Stimulated activated CD4-positive, alpha-beta T cell treated with anti-CD3 and anti-CD28 coated beads, Interleukin-12 subunit alpha, Interleukin-12 subunit beta, amount 100 ng/mL, for 48 hours (primary cell): ENCODE data around the gene ARID1A.

Source experiments
- DNase-seq, 3 donors: peaks; one replicate each; pipeline ENCODE4 v3.0.0-alpha.2; 2020; ENCODE audit warnings: low read depth in 2 of 3, low spot score in 1 of 3

Gene ARID1A

DNA sequence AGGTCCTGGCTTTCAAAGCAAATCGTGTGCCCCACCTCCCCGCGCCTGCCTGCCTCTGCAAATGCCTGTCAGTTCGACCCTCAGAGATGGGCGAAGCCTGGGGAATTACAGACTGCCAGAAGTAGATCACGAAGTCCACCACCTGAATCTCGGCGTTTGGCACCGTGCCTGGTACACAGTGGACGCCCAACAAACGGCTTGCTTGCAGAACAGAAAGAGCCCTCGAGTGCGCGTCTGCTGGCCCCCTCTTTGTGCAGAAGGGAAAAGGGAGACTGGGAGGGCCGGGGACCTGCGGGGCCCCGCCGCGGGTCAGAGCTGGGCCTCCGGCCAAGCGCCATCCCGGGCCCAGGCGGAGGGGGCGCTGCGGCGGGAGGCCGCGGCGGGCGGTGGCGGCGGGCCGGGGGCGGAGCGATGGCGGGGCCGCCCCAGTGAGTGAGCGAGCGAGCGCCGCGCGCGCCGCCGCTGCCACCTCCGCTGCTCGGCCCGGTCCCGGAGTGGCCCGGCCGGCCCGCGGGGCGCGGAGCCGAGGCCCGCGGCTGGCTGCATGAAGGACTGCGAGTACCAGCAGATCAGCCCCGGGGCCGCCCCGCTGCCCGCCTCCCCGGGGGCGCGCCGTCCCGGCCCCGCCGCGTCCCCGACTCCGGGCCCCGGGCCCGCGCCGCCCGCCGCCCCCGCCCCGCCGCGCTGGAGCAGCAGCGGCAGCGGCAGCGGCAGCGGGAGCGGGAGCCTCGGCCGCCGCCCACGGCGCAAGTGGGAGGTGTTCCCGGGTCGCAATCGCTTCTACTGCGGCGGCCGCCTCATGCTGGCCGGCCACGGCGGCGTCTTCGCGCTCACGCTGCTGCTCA, 130.7 kb downstream of the ARID1A start, which contains the start of gene ZDHHC18:
TSS of gene ZDHHC18 (plus strand) at position 428 of the 845 bp plus-strand sequence. CDS start at position 545, 117 bp downstream.
- peak in 2 of 3 donors; percentile 49 to 70 for DNase-seq

DNA sequence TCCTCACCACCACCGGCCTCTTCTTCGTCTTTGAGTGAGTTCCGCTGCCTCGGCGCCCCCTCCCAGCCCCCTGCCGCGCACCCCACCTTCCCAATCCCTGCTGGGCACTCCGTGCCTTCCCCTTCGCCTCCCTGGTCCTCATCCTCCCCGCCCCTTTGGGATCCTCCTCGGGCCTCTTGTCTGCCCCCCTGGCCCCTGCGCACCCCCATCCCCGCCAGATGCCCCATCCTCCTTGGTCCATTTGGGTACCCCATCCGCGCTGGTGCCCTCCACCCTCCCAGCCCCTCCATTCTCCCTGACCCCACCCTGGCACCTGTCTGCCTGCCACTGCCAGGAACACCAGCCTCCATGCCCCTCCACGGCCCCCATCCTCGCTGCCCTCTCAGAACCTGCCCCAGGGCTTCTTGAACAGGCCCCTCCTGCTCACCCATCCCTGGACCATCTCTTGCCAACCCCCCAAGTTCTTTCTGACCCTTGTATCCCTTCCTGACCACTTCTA, 131.3 kb downstream of the ARID1A start:
- no peak for DNase-seq

DNA sequence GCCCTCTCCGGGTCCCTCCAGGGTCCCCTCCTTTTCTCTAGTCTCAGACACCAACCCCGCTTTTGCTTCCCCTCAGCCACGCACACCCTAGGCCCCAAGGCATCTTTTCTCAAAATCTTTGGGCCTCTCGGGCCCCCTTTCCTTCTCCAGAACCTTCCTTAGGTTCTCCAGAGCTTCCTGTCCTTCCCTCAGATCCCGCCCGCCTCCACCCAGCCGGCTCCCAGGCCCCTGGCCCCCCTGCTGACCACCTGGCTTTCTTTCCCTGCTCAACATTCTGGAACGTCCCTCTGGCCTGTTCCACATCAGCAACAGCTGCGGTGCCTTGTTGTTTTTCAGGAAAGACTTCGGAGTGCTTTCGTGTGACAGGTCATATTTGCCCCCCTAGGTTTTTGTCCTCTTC, 131.8 kb downstream of the ARID1A start:
- DNase-seq: no peak

DNA sequence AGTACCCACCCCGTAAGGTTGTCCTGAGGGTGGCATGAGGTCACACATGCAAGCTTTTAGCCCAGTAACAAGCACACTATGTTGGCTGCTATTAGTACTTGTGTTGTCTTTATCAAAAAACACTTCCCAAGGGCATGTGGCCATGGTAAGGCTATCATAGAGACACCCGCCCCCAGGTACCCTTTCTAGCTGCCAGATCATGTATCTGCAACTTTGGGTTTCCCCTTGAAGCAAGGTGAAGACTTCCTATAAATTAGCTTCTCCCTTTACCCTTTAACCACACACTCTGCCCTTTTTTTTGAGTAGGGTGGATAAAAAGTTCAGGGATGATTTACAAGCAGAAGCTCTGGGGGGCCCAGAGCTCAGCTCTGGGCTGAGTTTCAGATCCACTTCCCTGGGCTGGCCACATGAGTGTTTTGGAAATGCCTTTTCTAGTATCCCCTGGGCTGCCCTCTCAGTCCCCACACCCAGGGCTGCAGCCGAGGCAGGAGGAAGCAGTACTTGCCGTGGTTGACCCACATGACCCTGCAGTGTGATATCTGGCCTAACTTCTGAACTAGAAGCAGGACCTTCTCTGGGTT, 132.7 kb downstream of the ARID1A start:
- DNase-seq: no peak

DNA sequence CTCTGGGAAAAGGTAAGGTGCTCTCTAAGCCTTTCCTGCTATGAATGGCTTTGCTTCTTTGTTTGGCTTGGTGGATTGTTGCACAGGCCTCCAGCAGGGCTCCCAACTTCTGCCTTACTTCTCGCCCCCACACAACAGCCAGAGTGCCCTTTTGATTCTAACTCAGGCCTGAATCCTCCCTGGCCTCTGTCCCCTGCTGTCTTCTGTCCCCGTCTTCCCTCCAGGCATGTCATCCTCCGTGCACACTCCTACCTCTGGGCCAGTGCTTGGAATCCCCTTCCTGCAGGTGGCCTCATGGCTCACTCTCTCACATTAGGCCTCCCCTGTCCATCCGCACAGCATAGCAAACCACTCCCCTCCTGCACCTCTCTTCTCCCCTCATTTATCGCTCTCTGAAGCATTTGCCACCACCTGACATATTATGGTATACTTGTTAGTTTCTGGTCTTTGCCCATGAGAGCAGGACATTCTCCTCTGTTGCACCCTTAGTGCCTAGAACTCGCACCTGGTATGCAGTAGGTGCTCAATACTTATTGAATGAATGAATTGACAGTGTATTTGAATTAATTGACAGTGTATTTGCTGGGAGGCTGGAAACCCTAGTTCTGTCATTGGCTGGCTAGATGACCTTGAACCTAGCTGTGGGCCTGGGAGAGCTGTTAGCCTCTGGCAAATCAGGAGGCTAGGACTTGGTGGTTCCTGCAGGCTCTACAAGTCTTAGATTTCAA, 133.5 kb downstream of the ARID1A start:
- no peak for DNase-seq

DNA sequence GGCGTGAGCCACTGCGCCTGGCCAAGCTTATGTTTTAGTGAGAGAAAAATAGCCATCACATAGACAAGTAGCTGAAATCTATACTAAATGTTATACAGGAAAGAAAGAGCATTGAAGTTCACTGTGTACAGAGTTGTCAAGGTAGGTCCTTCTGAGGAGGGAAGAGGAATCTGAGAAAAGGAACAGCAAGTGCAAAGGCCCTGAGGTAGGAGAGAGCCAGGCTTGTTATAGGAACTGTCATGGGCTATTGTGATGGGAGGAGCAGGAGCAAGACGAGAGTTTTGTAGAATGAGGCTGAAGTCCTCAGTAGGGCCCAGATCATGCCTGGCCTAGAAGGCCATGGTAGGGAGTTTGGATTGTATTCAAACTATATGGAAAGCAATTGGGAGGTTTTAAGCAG, 135.2 kb downstream of the ARID1A start:
- no peak for DNase-seq
